ENCODE results near the gene SAMD1.

DNA sequence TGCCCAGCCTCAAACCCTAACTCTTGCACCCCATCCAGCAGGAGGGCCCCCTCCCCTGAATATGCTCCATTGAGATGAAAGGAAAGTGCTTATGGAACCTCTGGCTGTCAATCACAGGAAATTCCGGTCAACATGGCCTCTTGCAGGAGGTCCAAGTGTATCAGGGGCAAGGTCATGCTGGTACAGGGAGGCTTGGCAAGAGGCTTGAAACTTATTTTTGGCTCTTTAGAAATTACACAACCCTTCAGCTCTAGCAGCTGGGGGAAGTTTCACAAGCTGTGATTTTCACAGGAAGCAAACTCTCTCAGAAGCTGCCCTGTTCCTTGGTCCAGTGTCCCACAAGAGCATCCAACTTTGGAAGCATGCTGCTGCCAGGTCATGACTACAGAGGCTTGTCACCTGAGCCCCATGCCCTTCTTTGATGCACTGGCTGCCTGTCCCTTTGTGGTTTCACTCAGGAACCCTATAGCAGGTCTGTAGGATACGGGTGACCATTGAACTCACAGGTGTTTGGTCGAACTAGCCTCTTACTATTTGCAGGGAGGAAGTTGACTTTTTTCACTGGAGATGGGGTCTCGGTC is 37.5 kb upstream of the SAMD1 start:
- no peak for TF ChIP-seq SPI1 (IDR thresholded peaks at IDR 0.05; ENCODE audit: borderline replicate concordance, low read depth)
- TF ChIP-seq, protein P1, sequence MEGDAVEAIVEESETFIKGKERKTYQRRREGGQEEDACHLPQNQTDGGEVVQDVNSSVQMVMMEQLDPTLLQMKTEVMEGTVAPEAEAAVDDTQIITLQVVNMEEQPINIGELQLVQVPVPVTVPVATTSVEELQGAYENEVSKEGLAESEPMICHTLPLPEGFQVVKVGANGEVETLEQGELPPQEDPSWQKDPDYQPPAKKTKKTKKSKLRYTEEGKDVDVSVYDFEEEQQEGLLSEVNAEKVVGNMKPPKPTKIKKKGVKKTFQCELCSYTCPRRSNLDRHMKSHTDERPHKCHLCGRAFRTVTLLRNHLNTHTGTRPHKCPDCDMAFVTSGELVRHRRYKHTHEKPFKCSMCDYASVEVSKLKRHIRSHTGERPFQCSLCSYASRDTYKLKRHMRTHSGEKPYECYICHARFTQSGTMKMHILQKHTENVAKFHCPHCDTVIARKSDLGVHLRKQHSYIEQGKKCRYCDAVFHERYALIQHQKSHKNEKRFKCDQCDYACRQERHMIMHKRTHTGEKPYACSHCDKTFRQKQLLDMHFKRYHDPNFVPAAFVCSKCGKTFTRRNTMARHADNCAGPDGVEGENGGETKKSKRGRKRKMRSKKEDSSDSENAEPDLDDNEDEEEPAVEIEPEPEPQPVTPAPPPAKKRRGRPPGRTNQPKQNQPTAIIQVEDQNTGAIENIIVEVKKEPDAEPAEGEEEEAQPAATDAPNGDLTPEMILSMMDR (IDR thresholded peaks at IDR 0.05; ENCODE audit: insufficient read depth, low read length): no peak

Measured in HL-60 (cell line).